ENCODE data around the gene RNF220. TPM values are rescaled to one million over a fixed set of nuclear protein-coding genes. Genes with fewer than 3 reads are reported as not detected.
"Not testable (repeated sequence)": the region's sequence is repeated elsewhere in the genome, so short reads cannot be mapped to it uniquely, and the experiment has no call there.

RNF220 gene
- total RNA-seq, 1 donor from 2014 or later, result 84.4 TPM

DNA sequence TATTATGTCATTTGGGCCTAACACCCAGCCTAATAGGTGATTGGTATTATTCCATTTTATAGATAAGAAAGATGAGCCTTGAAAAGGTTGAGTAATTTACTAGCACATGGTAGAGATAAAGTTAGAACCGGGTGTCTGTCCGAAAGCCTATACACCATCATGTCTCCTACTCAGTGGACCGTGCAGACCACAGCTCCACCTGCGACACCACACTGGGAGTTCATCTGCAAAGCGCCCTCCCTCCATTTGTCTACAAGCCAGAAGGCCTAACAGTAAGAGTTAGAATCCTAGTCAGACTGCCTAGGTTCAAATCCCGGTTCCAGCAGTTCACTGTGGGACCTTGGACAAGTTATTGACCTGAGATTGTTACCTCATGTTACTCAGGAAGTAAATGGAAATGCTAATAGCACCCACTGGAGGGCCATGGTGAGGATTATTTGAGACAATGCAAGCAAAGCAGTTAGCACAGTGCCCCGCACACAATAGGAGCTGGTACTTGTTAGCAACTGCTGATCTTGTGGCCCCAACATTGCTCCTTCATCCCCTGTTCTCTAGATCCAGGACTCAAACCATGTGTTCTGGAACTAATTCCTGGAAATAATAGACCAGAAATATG is 289.9 kb downstream of the RNF220 start:
- no peaks in the 10 kb centered on the region for H3K4me1 Mint-ChIP-seq (ENCODE audit: unreplicated experiment)
- H3K27ac Mint-ChIP-seq (ENCODE audit: unreplicated experiment), result no peak overlapping the region
- no peak overlapping the region for H3K4me3 Mint-ChIP-seq (ENCODE audit: unreplicated experiment)
- TF ChIP-seq, protein P1, sequence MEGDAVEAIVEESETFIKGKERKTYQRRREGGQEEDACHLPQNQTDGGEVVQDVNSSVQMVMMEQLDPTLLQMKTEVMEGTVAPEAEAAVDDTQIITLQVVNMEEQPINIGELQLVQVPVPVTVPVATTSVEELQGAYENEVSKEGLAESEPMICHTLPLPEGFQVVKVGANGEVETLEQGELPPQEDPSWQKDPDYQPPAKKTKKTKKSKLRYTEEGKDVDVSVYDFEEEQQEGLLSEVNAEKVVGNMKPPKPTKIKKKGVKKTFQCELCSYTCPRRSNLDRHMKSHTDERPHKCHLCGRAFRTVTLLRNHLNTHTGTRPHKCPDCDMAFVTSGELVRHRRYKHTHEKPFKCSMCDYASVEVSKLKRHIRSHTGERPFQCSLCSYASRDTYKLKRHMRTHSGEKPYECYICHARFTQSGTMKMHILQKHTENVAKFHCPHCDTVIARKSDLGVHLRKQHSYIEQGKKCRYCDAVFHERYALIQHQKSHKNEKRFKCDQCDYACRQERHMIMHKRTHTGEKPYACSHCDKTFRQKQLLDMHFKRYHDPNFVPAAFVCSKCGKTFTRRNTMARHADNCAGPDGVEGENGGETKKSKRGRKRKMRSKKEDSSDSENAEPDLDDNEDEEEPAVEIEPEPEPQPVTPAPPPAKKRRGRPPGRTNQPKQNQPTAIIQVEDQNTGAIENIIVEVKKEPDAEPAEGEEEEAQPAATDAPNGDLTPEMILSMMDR (IDR thresholded peaks at IDR 0.05), result no peak
- no peaks in the 10 kb centered on the region for H3K36me3 Mint-ChIP-seq (ENCODE audit: unreplicated experiment)
- peaks cover 8% of the 10 kb centered on the region for H3K27me3 Mint-ChIP-seq (ENCODE audit: unreplicated experiment)
- no peaks in the 10 kb centered on the region for H3K9me3 Mint-ChIP-seq (ENCODE audit: unreplicated experiment)
- DNase-seq (ENCODE audit: extremely low spot score, unreplicated experiment), result no peak

DNA sequence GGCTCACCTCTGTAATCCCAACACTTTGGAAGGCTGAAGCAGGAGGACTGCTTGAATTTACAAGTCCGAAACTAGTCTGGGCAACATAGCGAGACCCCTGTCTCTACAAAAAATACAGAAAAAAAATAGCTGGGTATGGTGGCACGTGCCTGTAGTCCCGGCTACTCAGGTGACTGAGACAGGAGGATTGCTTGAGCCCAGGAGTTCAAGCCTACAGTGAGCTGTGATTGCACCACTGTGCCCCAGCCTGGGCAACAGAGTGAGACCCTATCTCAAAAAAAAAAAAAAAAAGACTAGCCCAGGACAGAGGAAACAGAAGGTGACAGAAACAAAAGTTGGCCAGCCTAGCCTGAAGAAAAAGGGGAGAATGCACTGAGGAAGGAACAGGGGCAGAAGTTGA is 290.6 kb downstream of the RNF220 start:
- no peaks in the 10 kb centered on the region for H3K36me3 Mint-ChIP-seq (ENCODE audit: unreplicated experiment)
- peaks cover 1% of the 10 kb centered on the region for H3K4me1 Mint-ChIP-seq (ENCODE audit: unreplicated experiment)
- no peak for DNase-seq (ENCODE audit: extremely low spot score, unreplicated experiment)
- peaks cover 8% of the 10 kb centered on the region for H3K27me3 Mint-ChIP-seq (ENCODE audit: unreplicated experiment)
- no peak overlapping the region for H3K27ac Mint-ChIP-seq (ENCODE audit: unreplicated experiment)
- no peaks in the 10 kb centered on the region for H3K9me3 Mint-ChIP-seq (ENCODE audit: unreplicated experiment)
- no peak overlapping the region for H3K4me3 Mint-ChIP-seq (ENCODE audit: unreplicated experiment)
- TF ChIP-seq, protein P1 (IDR thresholded peaks at IDR 0.05), result no peak

DNA sequence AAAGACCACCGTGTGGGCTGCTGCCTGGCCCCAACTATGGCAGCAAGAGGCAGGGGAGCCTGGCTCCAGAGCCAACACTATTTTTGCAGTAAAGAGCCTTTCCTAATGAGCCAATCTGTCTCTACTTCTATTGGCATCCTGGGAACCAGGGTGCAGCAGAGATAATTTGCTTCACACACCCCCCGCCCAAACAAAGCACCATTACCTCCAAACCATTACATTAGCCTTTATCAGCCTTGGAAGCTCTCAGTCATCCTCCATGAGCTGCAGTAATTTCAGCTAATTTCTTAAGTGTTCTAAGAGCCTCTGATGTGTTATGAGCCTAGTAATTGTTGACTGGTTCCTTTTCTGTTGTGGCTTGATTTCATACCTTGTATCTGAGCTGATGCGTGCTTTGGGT is 291.0 kb downstream of the RNF220 start:
- DNase-seq (ENCODE audit: extremely low spot score, unreplicated experiment), result no peak
- Mint-ChIP-seq H3K27ac (ENCODE audit: unreplicated experiment) (no peak overlapping the region), H3K27me3 (ENCODE audit: unreplicated experiment) (peaks cover 8% of the 10 kb centered on the region), H3K9me3 (ENCODE audit: unreplicated experiment) (no peaks in the 10 kb centered on the region), H3K4me1 (ENCODE audit: unreplicated experiment) (peaks cover 2% of the 10 kb centered on the region), H3K4me3 (ENCODE audit: unreplicated experiment) (no peak overlapping the region), H3K36me3 (ENCODE audit: unreplicated experiment) (no peaks in the 10 kb centered on the region)
- TF ChIP-seq, protein P1 (IDR thresholded peaks at IDR 0.05), result no peak

DNA sequence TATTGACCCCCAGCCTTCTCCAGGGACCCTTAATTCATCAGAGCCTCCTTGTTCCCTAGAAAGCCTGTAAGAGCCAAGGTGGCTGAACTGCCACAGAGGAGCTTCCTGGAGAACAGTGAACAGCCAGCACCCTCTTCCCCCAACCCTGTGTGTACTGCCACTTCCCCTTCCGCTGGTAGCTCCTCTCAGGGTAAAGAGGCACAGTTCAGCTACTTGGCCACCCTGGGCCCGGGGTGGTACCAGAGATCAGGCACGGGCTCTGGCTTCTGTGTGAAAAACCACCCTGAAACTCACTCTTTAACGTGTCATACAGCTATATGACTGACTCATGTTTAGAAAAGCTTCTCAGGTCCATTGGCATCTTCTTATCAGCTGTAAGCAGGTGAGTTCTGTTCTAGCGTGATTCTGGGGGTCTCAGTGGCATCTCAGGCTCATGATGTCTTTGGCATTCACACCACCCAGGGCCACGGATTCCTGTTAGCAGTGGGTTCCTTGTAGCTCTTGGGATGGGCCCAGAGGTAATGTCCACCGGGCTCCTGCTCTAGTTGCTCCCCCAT is 291.8 kb downstream of the RNF220 start:
- Mint-ChIP-seq H3K4me3 (ENCODE audit: unreplicated experiment) (no peak overlapping the region), H3K4me1 (ENCODE audit: unreplicated experiment) (peaks cover 2% of the 10 kb centered on the region), H3K27me3 (ENCODE audit: unreplicated experiment) (peaks cover 2% of the 10 kb centered on the region), H3K27ac (ENCODE audit: unreplicated experiment) (no peak overlapping the region), H3K36me3 (ENCODE audit: unreplicated experiment) (no peaks in the 10 kb centered on the region), H3K9me3 (ENCODE audit: unreplicated experiment) (no peaks in the 10 kb centered on the region)
- DNase-seq (ENCODE audit: extremely low spot score, unreplicated experiment), result no peak
- TF ChIP-seq, protein P1 (IDR thresholded peaks at IDR 0.05), result no peak

DNA sequence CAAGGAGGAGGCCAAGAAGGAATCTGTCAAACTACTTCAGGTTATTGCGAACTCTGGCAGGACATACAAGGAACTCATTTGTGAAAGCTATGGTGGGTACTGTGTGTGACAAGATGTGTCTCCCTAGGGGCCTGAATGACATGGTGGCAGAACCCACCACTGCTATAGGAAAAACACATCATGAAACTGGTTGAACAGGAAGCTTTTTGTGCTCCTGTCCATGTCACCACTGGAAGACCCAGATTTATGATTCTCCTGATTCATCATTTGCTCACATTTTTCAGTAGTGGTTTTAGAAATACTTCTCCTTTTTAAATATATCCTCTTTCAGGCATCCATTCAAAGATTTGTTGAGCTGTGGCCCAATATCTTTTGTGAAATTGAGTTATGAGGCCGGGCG is 293.1 kb downstream of the RNF220 start:
- Mint-ChIP-seq H3K9me3 (ENCODE audit: unreplicated experiment) (no peaks in the 10 kb centered on the region), H3K36me3 (ENCODE audit: unreplicated experiment) (no peaks in the 10 kb centered on the region), H3K4me3 (ENCODE audit: unreplicated experiment) (no peak overlapping the region), H3K4me1 (ENCODE audit: unreplicated experiment) (peaks cover 2% of the 10 kb centered on the region), H3K27ac (ENCODE audit: unreplicated experiment) (no peak overlapping the region), H3K27me3 (ENCODE audit: unreplicated experiment) (peaks cover 2% of the 10 kb centered on the region)
- TF ChIP-seq, protein P1 (IDR thresholded peaks at IDR 0.05), result no peak
- no peak for DNase-seq (ENCODE audit: extremely low spot score, unreplicated experiment)

DNA sequence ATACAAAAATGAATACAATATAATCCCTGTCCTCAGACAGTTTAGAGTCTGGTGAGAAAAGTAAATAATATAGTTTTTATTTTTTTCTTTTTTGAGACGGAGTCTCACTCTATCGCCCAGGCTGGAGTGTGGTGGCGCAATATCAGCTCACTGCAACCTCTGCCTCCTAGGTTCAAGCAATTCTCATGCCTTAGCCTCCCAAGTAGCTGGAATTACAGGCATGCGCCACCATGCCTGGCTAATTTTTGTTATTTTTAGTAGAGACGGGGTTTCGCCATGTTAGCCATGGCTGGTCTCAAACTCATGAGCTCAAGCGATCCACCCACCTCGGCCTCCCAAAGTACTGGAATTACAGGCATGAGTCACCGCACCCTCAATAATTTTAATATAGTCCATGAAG is 294.3 kb downstream of the RNF220 start:
- not testable (repeated sequence) for H3K27me3 Mint-ChIP-seq (ENCODE audit: unreplicated experiment); H3K4me3 Mint-ChIP-seq (ENCODE audit: unreplicated experiment); H3K9me3 Mint-ChIP-seq (ENCODE audit: unreplicated experiment); H3K36me3 Mint-ChIP-seq (ENCODE audit: unreplicated experiment); H3K4me1 Mint-ChIP-seq (ENCODE audit: unreplicated experiment); H3K27ac Mint-ChIP-seq (ENCODE audit: unreplicated experiment); DNase-seq (ENCODE audit: extremely low spot score, unreplicated experiment)

Measured in osteocyte (in vitro differentiated cells).